ENCODE measurements around the gene BFAR.

GRCh38 chr16:14669776-14670175 is 37.0 kb downstream of the BFAR start:
- no peak for TF ChIP-seq CTCF (IDR thresholded peaks at IDR 0.05; ENCODE audit: extremely low read depth in 1 of 2, insufficient read depth in 1 of 2, low read depth in 1 of 2, low read length in 2 of 2)
- no peak for TF ChIP-seq POLR2A (IDR thresholded peaks at IDR 0.05; ENCODE audit: low read depth, low read length)
- TF ChIP-seq POLR2AphosphoS5 (IDR thresholded peaks at IDR 0.05; ENCODE audit: insufficient read depth, low read depth, low read length) = no peak
- no peak for TF ChIP-seq MAX (IDR thresholded peaks at IDR 0.05; ENCODE audit: insufficient read depth, insufficient read length)
- TF ChIP-seq EZH2 (IDR thresholded peaks at IDR 0.05; ENCODE audit: borderline replicate concordance, low read depth, low read length, severe bottlenecking) = no peak
- no peak for TF ChIP-seq MYC (IDR thresholded peaks at IDR 0.05; ENCODE audit: low read depth, low read length)
- TF ChIP-seq JUN (IDR thresholded peaks at IDR 0.05; ENCODE audit: borderline replicate concordance, insufficient read depth, insufficient read length, low read depth) = no peak
- no peak for TF ChIP-seq FOS (IDR thresholded peaks at IDR 0.05; ENCODE audit: borderline replicate concordance, insufficient read depth, low read length)
